T1000 (cell line): ENCODE measurements around the gene ZP3.
"Not testable (repeated sequence)": the region's sequence is repeated elsewhere in the genome, so short reads cannot be mapped to it uniquely, and the experiment has no call there.

Source experiments
- DNase-seq: peaks from one replicate; lab custom pipeline; 2025; ENCODE audit warnings: mixed read lengths; lab: John Stamatoyannopoulos, UW

Gene ZP3

GRCh38 chr7:76442664-76443446 is 18.1 kb downstream of the ZP3 start:
- not testable (repeated sequence) for DNase-seq

GRCh38 chr7:76443846-76444245 is 19.1 kb downstream of the ZP3 start:
- DNase-seq: not testable (repeated sequence)

GRCh38 chr7:76445577-76446008 is 20.8 kb downstream of the ZP3 start:
- DNase-seq: not testable (repeated sequence)

GRCh38 chr7:76457017-76457416 is 32.3 kb downstream of the ZP3 start:
- DNase-seq: not testable (repeated sequence)

DNA sequence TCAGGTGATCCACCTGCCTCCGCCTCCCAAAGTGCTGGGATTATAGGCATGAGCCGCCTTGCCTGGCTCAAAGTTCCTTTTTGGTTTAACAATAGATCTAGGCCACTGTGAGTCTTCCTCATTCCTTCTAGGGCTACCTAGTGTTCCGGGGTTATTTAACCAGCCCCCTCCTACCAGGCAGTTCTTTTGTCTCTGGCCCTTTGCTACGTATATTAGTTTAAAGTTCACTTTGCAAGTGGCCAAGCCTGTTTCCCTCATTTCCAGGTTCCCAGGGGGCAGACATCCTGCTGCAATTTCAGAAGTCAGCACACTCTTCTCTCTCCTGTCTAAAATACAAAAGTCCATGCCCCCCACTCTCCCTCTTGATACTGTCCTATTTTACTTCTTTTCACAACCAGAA is 33.8 kb downstream of the ZP3 start:
- not testable (repeated sequence) for DNase-seq

- not testable (repeated sequence) for DNase-seq
These were observed 36.0 kb downstream of the ZP3 start for GRCh38 chr7:76460767-76461166.

DNA sequence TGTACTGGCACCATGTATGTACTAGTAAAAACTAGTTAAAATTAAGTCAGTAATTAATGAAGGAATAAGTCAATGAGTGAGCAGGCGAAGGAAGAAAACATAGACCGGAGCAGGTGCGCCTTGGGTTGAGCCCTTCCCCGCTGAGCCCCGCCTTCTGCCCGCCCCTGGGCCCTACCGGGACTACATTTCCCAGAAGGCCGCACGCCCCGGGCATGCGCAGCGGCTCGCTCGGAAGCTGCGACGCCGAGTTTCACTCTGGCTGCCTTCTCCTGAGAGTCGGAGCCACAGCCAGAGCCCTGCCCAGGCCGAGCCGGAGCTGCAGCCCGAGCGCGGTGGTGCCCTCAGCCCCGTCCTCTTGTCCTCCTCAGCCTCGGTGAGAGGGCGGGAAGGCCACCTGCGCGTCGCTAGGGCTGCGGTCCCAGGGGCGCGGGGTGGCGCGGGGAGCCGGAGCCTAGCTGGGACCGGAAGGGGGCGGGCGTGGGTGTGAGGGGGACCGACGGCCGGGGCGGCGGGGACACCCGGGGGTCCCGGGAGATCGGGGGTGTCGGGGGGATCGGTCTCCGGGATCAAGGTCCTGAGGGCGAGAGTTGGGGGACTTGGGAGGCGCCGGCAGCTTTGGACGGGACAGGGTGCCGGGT is 36.8 kb downstream of the ZP3 start, which contains the start of gene DTX2:
TSS of gene DTX2 (plus strand) at position 246 of the 638 bp plus-strand sequence. CDS start 18,801 bp downstream, outside the sequence.
- DNase-seq: not testable (repeated sequence)

DNA sequence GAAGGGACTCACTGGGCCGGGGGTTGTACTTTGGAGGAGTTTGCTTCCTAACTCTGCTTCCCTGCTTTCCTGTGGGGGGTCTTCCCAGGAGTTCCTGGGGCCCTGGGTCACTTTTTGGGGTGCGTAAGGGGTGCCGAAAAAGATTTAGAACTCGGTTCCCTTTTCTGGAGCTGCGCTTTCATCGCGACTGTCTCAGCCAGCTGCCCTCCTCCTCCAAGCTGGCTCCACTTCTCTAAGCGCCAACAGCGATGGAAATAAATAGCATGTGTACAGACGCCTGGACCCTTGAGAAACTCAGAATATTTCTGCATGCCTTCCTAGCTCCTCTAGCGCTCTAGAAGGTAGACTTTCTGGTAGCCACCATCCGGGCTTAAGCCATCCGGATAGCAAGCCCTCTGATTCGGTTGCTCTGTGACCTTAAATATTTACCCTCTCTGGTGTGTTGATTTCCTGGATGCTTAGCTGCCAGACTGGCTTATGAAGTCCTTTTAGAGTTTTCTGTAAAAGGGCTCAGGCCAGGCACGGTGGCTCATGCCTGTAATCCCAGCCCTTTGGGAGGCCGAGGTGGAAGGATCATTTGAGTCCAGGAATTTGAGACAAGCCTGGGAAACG is 37.6 kb downstream of the ZP3 start:
- DNase-seq: not testable (repeated sequence)

DNA sequence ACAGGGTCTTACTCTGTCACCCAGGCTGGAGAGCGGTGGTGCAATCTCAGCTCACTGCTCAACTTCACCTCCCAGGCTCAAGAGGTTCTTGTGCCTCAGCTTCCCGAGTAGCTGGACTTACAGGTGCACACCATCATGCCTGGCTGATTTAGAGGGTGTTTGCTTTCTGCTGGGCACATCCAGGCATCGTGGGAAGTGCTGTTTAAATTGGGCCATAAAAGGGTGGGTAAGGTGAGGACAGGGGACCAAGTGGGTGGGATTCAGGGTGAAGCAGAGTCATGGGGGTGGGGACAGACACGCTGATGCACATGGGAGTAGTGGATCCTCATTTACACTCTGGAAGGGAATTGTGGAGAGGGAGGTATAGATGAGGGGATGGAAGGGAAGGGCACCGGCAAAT is 40.2 kb downstream of the ZP3 start:
- not testable (repeated sequence) for DNase-seq

DNA sequence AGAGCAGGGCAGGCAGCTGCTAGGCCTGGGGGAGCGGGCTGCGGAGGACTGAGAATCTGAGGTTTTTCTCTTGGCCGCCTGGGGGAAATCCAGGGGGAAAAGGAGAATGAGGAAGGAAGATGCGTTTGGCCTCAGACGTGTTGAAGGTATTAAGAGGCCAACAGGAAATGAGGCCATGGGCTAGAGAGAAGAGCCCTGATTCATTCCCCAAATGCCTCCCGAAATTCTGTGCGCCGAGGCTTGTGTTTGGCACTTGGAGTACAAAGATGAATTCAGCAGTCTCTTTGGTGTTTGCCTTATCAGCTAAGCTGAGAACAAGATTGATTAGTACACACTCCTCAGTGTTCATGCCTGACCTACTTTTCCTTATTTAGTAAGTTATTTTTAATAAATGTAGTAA is 41.2 kb downstream of the ZP3 start:
- DNase-seq: not testable (repeated sequence)

GRCh38 chr7:76467743-76468404 is 43.1 kb downstream of the ZP3 start:
- not testable (repeated sequence) for DNase-seq

- not testable (repeated sequence) for DNase-seq
These were observed 46.9 kb downstream of the ZP3 start for GRCh38 chr7:76471556-76472221.

DNA sequence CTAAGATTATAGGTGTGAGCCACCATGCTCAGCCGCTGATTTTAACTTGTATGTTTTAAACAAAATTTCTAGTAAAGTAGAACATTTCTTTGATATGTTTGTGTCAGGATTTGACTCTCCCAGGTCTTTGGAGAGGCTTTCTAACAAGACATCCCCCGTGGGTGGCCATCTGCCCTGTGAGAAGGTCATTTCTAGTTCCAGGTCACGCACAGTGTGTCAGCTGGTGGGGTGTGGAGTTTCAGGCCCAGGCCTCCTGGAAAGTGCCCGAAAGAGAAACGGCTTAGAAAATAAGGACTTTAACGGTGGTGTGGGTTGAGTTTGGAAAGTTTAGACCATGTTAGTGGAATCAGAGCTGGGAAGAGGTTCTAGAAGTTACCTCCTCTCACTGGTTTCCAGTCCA is 48.3 kb downstream of the ZP3 start:
- not testable (repeated sequence) for DNase-seq

DNA sequence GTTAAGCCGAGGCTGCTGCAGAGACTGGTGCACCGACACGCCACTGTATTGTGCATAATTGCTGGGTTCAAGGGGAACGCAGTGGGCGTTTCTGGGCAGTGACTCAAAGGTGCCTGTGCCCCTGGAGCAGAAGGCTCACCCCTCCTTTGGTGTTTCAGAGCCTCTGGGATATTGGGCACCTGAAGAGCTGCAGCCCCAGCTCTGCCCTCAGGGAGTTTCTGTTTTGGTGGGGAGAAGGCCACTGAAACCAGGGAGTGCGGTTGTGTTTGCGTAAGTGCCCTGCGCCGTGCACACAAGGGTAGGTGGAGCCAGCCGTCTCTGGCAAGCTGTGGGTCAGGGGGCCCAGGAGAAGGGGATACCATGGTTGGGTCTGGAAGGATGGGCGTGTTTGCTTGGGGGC is 51.5 kb downstream of the ZP3 start:
- DNase-seq: not testable (repeated sequence)

- DNase-seq: not testable (repeated sequence)
These were observed 52.2 kb downstream of the ZP3 start for GRCh38 chr7:76476742-76477474.

DNA sequence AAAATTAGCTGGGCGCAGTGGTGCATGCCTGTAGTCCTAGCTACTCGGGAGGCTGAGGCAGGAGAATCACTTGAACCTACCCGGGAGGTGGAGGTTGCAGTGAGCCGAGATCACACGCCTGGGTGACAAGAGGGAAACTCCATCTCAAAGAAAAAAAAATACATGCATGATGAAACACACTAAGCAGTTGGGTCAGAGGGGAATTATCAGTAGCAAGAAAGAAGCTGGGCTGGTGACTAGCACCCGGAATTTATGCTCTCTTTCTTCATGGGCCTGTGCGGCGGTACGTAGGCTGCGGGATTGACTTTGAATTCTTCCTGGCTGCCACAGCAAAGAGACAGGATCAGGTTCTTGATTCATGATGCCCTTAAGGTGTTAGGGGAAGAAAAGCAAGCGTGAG is 54.9 kb downstream of the ZP3 start:
- not testable (repeated sequence) for DNase-seq

- DNase-seq: not testable (repeated sequence)
These were observed 55.9 kb downstream of the ZP3 start for GRCh38 chr7:76480403-76481253.

DNA sequence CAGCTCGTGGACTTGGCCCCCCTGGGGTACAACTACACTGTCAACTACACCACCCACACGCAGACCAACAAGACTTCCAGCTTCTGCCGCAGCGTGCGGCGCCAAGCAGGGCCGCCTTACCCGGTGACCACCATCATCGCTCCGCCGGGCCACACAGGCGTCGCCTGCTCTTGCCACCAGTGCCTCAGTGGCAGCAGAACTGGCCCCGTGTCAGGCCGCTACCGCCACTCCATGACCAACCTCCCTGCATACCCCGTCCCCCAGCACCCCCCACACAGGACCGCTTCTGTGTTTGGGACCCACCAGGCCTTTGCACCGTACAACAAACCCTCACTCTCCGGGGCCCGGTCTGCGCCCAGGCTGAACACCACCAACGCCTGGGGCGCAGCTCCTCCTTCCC is 57.9 kb downstream of the ZP3 start:
- not testable (repeated sequence) for DNase-seq

GRCh38 chr7:76483081-76483480 is 58.3 kb downstream of the ZP3 start:
- DNase-seq: not testable (repeated sequence)

- DNase-seq: not testable (repeated sequence)
These were observed 59.7 kb downstream of the ZP3 start for GRCh38 chr7:76484456-76484855.
